ENCODE data around the gene PCDHGB6.
A peak's percentile ranks its signal among the peaks of the same experiment; 100 is the strongest.
"Not testable (repeated sequence)": the region's sequence is repeated elsewhere in the genome, so short reads cannot be mapped to it uniquely, and the experiment has no call there.

PCDHGB6 gene

DNA sequence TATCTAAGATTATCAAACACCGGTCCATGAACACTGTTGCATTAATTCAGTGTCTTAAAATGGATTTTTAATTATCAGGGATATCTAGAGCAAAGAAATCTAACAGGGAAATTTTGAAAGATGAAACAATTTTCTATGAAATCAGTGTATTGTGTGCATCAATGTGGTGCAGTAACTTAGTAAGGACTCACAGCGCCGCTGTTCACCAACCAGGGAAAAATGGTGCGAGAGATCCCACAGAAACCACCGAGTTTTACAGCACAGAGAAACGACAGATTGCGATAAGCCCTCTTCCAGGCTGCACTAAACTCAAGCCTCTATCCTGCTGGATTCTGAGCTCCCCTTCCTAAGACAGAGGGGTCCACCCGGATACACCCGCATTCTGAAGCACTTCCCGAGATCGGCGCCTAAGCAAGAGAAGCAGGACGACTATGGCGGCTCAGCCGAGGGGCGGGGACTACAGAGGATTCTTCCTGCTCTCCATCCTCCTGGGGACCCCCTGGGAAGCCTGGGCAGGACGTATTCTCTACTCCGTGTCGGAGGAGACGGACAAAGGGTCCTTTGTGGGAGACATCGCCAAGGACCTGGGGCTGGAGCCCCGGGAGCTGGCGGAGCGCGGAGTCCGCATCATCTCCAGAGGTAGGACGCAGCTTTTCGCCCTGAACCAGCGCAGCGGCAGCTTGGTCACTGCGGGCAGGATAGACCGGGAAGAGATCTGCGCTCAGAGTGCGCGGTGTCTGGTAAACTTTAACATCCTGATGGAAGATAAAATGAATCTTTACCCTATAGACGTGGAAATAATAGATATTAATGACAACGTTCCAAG is 25.1 kb upstream of the PCDHGB6 start, which contains the start of gene PCDHGA7:
Gene PCDHGA7, plus strand, starts transcription at position 274 of the 826 bp plus-strand sequence. Its CDS starts 158 bp downstream, at position 432.
- Mint-ChIP-seq H3K27ac (no peak within 1 kb of the TSS), H3K4me3 (peak within 1 kb of the TSS; percentile 49), H3K9me3 (peaks cover 33% of the 10 kb centered on the region), H3K4me1 (ENCODE audit: low read depth) (no peaks in the 10 kb centered on the region), H3K36me3 (ENCODE audit: low read depth) (peaks cover 7% of the 10 kb centered on the region), H3K27me3 (peaks cover 76% of the 10 kb centered on the region)
- DNase-seq, result no peak

DNA sequence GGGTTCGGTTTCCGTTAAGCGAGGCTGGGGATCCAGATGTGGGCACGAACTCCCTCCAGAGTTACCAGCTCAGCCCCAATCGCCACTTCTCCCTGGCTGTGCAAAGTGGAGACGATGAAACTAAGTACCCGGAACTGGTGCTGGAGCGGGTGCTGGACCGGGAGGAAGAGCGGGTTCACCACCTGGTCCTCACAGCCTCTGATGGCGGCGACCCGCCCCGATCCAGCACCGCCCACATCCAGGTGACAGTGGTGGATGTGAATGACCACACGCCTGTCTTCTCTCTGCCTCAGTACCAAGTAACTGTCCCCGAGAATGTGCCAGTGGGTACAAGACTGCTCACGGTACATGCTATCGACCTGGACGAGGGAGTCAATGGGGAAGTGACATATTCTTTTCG is 24.5 kb upstream of the PCDHGB6 start:
- Mint-ChIP-seq H3K27me3 (peaks cover 79% of the 10 kb centered on the region), H3K4me1 (ENCODE audit: low read depth) (no peaks in the 10 kb centered on the region), H3K9me3 (peaks cover 35% of the 10 kb centered on the region), H3K36me3 (ENCODE audit: low read depth) (peaks cover 9% of the 10 kb centered on the region), H3K4me3 (no peak overlapping the region), H3K27ac (no peak overlapping the region)
- DNase-seq, result no peak

DNA sequence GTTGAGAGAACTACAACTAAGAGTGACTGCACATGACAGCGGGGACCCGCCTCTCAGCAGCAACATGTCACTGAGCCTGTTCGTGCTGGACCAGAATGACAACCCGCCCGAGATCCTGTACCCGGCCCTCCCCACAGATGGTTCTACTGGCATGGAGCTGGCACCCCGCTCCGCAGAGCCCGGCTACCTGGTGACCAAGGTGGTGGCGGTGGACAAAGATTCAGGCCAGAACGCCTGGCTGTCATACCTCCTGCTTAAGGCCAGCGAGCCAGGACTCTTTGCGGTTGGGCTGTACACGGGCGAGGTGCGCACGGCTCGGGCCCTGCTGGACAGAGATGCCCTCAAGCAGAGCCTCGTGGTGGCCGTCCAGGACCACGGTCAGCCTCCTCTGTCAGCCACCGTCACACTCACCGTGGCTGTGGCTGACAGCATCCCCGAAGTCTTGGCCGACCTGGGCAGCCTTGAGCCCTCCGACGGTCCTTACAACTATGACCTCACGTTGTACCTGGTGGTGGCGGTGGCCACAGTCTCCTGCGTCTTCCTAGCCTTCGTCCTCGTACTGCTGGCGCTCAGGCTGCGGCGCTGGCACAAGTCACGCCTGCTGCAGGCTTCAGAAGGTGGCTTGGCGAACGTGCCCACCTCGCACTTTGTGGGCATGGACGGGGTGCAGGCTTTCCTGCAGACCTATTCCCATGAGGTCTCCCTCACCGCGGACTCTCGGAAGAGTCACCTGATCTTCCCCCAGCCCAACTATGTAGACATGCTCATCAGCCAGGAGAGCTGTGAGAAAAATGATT is 23.2 kb upstream of the PCDHGB6 start:
- DNase-seq, result no peak
- no peak overlapping the region for H3K27ac Mint-ChIP-seq
- peaks cover 46% of the 10 kb centered on the region for H3K9me3 Mint-ChIP-seq
- no peaks in the 10 kb centered on the region for H3K4me1 Mint-ChIP-seq (ENCODE audit: low read depth)
- peaks cover 88% of the 10 kb centered on the region for H3K27me3 Mint-ChIP-seq
- no peak overlapping the region for H3K4me3 Mint-ChIP-seq
- H3K36me3 Mint-ChIP-seq (ENCODE audit: low read depth), result peaks cover 13% of the 10 kb centered on the region

DNA sequence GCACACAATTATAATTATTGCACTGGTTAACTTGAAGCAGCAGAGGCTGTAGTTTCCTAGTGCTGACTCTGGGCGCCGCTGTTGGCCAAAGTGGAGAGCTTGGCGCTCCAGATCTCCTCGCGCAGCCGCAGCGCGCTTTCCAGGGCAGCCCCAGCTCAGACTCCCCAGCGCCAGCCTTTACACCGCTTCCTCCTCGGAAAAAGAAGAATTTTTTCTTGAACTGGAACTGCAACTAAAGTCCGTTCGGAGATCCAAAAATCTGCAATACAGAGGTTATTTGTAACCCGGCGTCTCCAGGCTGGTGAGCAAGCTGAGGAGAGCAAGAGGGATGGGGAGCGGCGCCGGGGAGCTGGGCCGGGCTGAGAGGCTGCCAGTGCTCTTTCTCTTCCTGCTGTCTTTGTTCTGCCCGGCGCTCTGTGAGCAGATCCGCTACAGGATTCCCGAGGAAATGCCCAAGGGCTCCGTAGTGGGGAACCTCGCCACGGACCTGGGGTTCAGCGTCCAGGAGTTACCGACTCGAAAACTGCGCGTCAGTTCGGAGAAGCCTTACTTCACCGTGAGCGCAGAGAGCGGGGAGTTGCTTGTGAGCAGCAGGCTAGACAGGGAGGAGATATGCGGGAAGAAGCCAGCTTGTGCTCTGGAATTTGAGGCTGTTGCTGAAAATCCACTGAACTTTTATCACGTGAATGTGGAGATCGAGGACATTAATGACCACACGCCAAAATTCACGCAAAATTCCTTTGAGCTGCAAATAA is 20.1 kb upstream of the PCDHGB6 start, which contains the start of gene PCDHGB4:
Gene PCDHGB4, plus strand, starts transcription at position 142 of the 755 bp plus-strand sequence. Its CDS starts 187 bp downstream, at position 329.
- peaks cover 14% of the 10 kb centered on the region for H3K36me3 Mint-ChIP-seq (ENCODE audit: low read depth)
- not testable (repeated sequence) for H3K27ac Mint-ChIP-seq; H3K4me1 Mint-ChIP-seq (ENCODE audit: low read depth); DNase-seq
- H3K27me3 Mint-ChIP-seq, result peaks cover 89% of the 10 kb centered on the region
- peak within 1 kb of the TSS; percentile 51 for H3K4me3 Mint-ChIP-seq
- peaks cover 54% of the 10 kb centered on the region for H3K9me3 Mint-ChIP-seq

DNA sequence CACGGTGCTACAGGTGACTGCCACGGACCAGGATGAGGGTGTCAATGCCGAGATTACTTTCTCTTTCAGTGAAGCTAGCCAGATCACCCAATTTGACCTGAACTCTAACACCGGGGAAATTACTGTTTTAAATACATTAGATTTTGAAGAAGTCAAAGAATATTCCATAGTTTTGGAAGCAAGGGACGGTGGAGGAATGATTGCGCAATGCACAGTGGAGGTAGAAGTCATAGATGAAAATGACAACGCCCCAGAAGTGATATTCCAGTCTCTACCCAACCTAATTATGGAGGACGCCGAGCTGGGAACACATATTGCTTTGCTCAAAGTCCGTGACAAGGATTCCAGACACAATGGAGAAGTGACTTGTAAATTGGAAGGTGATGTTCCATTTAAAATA is 19.2 kb upstream of the PCDHGB6 start:
- peaks cover 89% of the 10 kb centered on the region for H3K27me3 Mint-ChIP-seq
- H3K4me3 Mint-ChIP-seq, result no peak overlapping the region
- H3K4me1 Mint-ChIP-seq (ENCODE audit: low read depth), result peaks cover 2% of the 10 kb centered on the region
- peaks cover 16% of the 10 kb centered on the region for H3K36me3 Mint-ChIP-seq (ENCODE audit: low read depth)
- no peak for DNase-seq
- H3K27ac Mint-ChIP-seq, result no peak overlapping the region
- H3K9me3 Mint-ChIP-seq, result peaks cover 56% of the 10 kb centered on the region

DNA sequence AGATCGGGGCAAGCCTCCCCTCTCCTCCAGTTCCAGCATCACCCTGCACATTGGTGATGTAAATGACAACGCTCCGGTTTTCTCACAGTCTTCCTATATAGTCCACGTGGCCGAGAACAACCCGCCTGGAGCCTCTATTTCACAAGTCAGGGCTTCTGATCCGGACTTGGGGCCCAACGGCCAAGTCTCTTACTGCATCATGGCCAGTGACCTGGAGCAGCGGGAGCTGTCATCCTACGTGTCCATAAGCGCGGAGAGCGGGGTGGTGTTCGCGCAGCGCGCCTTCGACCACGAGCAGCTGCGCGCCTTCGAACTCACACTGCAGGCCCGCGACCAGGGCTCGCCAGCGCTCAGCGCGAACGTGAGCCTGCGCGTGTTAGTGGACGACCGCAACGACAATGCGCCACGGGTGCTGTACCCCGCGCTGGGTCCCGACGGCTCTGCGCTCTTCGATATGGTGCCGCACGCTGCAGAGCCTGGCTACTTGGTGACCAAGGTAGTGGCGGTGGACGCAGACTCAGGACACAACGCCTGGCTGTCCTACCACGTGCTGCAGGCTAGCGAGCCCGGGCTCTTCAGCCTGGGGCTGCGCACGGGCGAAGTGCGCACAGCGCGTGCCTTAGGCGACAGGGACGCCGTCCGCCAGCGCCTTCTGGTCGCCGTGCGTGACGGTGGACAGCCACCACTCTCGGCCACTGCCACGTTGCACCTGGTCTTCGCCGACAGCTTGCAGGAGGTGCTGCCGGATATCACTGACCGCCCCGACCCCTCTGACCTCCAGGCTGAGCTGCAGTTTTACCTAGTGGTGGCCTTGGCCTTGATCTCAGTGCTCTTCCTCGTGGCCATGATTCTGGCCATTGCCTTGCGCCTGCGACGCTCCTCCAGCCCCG is 18.4 kb upstream of the PCDHGB6 start:
- Mint-ChIP-seq H3K4me1 (ENCODE audit: low read depth) (peaks cover 2% of the 10 kb centered on the region), H3K27ac (no peak overlapping the region), H3K9me3 (peaks cover 57% of the 10 kb centered on the region), H3K27me3 (peaks cover 89% of the 10 kb centered on the region), H3K4me3 (no peak overlapping the region), H3K36me3 (ENCODE audit: low read depth) (peaks cover 18% of the 10 kb centered on the region)
- no peak for DNase-seq

DNA sequence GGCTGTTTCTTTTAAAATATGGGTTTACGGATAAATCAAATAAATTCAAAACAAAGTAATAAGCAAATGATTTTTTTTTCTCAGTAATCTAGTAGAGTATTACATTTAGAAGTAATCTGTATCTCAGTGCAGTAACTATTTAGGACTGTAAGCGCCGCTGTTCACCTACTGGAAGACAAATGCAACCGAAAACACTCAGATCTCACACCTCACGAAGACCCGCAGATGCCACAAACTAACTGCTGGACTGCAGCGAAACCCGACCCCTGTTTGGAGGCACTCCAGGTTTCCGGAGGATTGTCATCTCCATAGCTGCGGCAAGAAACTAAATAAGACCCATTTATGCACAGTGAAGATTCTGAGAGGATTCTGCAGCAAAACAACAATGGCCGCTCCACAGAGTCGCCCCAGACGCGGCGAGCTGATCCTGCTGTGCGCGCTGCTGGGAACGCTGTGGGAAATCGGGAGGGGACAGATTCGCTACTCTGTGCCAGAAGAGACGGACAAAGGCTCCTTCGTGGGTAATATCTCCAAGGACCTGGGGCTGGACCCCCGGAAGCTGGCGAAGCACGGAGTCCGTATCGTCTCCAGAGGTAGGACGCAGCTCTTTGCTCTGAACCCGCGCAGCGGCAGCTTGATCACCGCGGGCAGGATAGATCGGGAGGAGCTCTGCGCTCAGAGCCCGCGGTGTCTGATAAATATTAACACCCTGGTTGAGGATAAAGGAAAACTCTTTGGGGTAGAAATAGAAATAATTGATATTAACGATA is 15.2 kb upstream of the PCDHGB6 start, which contains the start of gene PCDHGA8:
Gene PCDHGA8, plus strand, starts transcription at position 205 of the 770 bp plus-strand sequence. Its CDS starts 181 bp downstream, at position 386.
- Mint-ChIP-seq H3K27me3 (peaks cover 84% of the 10 kb centered on the region), H3K36me3 (ENCODE audit: low read depth) (peaks cover 22% of the 10 kb centered on the region), H3K4me1 (ENCODE audit: low read depth) (peaks cover 2% of the 10 kb centered on the region), H3K27ac (no peak within 1 kb of the TSS), H3K9me3 (peaks cover 48% of the 10 kb centered on the region), H3K4me3 (no peak within 1 kb of the TSS)
- no peak for DNase-seq

DNA sequence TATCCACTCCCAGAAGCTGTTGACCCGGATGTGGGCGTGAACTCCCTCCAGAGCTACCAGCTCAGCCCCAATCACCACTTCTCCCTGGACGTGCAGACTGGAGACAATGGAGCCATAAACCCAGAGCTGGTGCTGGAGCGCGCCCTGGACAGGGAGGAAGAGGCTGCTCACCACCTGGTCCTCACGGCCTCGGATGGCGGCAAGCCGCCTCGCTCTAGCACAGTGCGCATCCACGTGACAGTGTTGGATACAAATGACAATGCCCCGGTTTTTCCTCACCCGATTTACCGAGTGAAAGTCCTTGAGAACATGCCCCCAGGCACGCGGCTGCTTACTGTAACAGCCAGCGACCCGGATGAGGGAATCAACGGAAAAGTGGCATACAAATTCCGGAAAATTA is 14.6 kb upstream of the PCDHGB6 start:
- Mint-ChIP-seq H3K36me3 (ENCODE audit: low read depth) (peaks cover 21% of the 10 kb centered on the region), H3K27me3 (peaks cover 85% of the 10 kb centered on the region), H3K4me3 (no peak overlapping the region), H3K27ac (no peak overlapping the region), H3K9me3 (peaks cover 45% of the 10 kb centered on the region), H3K4me1 (ENCODE audit: low read depth) (peaks cover 2% of the 10 kb centered on the region)
- no peak for DNase-seq

DNA sequence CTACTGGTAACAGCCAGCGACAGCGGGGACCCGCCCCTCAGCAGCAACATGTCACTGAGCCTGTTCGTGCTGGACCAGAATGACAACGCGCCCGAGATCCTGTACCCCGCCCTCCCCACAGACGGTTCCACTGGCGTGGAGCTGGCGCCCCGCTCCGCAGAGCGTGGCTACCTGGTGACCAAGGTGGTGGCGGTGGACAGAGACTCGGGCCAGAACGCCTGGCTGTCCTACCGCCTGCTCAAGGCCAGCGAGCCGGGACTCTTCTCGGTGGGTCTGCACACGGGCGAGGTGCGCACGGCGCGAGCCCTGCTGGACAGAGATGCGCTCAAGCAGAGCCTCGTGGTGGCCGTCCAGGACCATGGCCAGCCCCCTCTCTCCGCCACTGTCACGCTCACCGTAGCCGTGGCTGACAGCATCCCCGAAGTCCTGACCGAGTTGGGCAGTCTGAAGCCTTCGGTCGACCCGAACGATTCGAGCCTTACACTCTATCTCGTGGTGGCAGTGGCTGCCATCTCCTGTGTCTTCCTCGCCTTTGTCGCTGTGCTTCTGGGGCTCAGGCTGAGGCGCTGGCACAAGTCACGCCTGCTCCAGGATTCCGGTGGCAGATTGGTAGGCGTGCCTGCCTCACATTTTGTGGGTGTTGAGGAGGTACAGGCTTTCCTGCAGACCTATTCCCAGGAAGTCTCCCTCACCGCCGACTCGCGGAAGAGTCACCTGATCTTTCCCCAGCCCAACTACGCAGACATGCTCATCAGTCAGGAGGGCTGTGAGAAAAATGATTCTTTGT is 13.2 kb upstream of the PCDHGB6 start:
- H3K4me1 Mint-ChIP-seq (ENCODE audit: low read depth); H3K27ac Mint-ChIP-seq; DNase-seq; H3K4me3 Mint-ChIP-seq: not testable (repeated sequence)
- H3K9me3 Mint-ChIP-seq, result peaks cover 43% of the 10 kb centered on the region
- peaks cover 85% of the 10 kb centered on the region for H3K27me3 Mint-ChIP-seq
- peaks cover 23% of the 10 kb centered on the region for H3K36me3 Mint-ChIP-seq (ENCODE audit: low read depth)

DNA sequence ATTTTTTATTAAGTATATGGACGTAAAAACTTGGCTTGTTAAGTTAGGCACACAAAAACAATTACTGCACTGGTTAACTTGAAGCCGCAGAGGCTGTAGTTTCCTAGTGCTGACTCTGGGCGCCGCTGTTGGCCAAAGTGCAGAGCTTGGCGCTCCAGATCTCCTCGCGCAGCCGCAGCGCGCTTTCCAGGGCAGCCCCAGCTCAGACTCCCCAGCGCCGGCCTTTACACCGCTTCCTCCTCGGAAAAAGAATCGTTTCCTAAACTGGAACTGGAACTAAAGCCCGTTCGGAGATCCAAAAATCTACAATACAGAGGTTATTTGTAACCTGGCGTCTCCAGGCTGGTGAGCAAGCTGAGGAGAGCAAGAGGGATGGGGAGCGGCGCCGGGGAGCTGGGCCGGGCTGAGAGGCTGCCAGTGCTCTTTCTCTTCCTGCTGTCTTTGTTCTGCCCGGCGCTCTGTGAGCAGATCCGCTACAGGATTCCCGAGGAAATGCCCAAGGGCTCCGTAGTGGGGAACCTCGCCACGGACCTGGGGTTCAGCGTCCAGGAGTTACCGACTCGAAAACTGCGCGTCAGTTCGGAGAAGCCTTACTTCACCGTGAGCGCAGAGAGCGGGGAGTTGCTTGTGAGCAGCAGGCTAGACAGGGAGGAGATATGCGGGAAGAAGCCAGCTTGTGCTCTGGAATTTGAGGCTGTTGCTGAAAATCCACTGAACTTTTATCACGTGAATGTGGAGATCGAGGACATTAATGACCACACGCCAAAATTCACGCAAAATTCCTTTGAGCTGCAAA is 9.9 kb upstream of the PCDHGB6 start, which contains the start of gene PCDHGB5:
Gene PCDHGB5, plus strand, starts transcription at position 192 of the 796 bp plus-strand sequence. Its CDS starts 181 bp downstream, at position 373.
- peak within 1 kb of the TSS; percentile 50 for H3K4me3 Mint-ChIP-seq
- peaks cover 83% of the 10 kb centered on the region for H3K27me3 Mint-ChIP-seq
- not testable (repeated sequence) for H3K27ac Mint-ChIP-seq; H3K4me1 Mint-ChIP-seq (ENCODE audit: low read depth)
- H3K36me3 Mint-ChIP-seq (ENCODE audit: low read depth), result peaks cover 21% of the 10 kb centered on the region
- DNase-seq, result peak; percentile 52
- peaks cover 35% of the 10 kb centered on the region for H3K9me3 Mint-ChIP-seq

DNA sequence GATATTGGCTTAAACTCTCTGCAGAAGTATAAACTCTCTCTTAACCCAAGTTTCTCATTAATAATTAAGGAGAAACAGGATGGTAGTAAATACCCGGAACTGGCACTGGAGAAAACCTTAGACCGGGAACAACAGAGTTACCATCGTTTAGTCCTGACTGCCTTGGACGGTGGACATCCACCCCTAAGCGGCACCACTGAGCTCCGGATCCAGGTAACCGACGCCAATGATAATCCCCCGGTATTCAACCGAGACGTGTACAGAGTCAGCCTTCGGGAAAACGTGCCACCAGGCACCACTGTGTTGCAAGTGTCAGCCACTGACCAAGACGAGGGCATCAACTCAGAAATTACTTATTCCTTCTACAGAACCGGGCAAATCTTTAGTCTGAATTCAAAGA is 9.2 kb upstream of the PCDHGB6 start:
- peaks cover 31% of the 10 kb centered on the region for H3K9me3 Mint-ChIP-seq
- H3K27me3 Mint-ChIP-seq, result peaks cover 83% of the 10 kb centered on the region
- H3K36me3 Mint-ChIP-seq (ENCODE audit: low read depth), result peaks cover 18% of the 10 kb centered on the region
- H3K27ac Mint-ChIP-seq, result no peak overlapping the region
- peaks cover 3% of the 10 kb centered on the region for H3K4me1 Mint-ChIP-seq (ENCODE audit: low read depth)
- no peak for DNase-seq
- no peak overlapping the region for H3K4me3 Mint-ChIP-seq
